NT2/D1 (cell line): Measurements from ENCODE around the gene TMEM233.

Experiments
- SUZ12 ChIP-seq: IDR thresholded peaks from 2 replicates; pipeline ENCODE4 v1.6.1; 2011; ENCODE audit not compliant: insufficient read length, insufficient read depth; ENCODE audit errors: extremely low read depth
- YY1 ChIP-seq: IDR thresholded peaks from 2 replicates; pipeline ENCODE4 v1.6.1; 2011; ENCODE audit not compliant: insufficient read length, insufficient read depth
- ZNF274 ChIP-seq: IDR thresholded peaks from 2 replicates; pipeline ENCODE4 v1.6.1; 2011; ENCODE audit warnings: mild to moderate bottlenecking, low read depth, low read length

GRCh38 chr12:119624966-119625365 lies 31.4 kb downstream of the TMEM233 start:
- TF ChIP-seq YY1 (no peak), ZNF274 (no peak), SUZ12 (no peak)
